ENCODE measurements around the gene PDE9A. TPM values are rescaled to one million over a fixed set of nuclear protein-coding genes. Genes with fewer than 3 reads are reported as not detected.
"Not testable (repeated sequence)": the region's sequence is repeated elsewhere in the genome, so short reads cannot be mapped to it uniquely, and the experiment has no call there.

Gene PDE9A
- total RNA-seq, 1 donor from 2014 or later = 13.1 TPM

DNA sequence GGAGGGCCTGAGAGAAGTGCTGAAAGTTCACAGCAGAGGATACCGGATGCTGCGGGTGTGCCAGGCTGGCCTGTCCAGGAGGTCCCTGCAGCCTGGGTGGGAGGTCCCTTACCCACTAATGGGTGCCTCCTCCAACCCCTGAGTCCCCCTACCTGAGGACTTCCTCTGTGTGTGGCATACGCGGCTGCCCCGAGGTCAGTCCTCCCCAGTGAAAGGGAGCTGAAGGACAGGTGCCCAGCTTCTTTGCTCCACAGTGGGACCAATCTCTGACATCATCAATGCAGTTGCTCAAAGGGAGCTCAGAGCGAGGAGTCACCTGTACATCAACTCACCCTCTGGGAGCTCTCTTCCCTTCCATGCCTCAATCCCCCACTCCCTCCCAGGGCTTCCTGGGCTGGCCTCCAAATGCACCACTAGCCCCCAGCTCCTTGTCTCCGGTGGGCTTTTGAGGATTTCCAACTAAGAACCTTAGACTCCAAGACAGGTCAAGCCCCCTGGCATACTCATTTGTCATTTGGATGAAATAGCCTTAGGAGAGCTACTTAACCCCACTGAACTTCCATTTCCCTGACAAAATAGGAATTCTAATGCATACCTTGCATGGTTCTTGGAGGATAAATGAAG, 53.9 kb downstream of the PDE9A start:
- intact Hi-C loops (cut with micrococcal nuclease) = no loop called here
- peaks cover 1% of the 10 kb centered on the region for H3K36me3 Mint-ChIP-seq (ENCODE audit: low read depth)
- H3K4me3 Mint-ChIP-seq = no peak overlapping the region
- H3K27ac Mint-ChIP-seq = no peak overlapping the region
- peaks cover 4% of the 10 kb centered on the region for H3K4me1 Mint-ChIP-seq
- H3K9me3 Mint-ChIP-seq = no peaks in the 10 kb centered on the region
- H3K27me3 Mint-ChIP-seq = peaks cover 2% of the 10 kb centered on the region
- no peak for DNase-seq

DNA sequence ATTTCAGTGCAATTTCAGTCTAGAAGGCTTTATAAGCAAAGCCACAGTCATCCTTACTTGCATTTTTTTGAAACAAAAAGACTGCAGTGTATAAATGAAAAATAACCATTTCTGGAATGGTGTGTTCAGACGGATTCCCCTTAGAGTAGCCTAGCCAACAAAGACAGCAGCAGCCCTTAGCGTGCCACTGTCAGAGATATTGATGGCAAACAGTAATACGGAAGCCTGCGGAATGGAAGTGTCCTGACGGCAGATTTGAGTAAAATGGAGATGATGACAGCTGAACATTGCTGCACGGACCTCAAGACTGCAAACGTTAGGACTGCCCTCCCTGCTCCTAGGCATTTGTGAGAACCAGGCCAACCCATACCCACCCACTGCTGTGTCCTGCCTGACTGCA, 54.7 kb downstream of the PDE9A start:
- intact Hi-C loops (cut with micrococcal nuclease) = no loop called here
- peaks cover 4% of the 10 kb centered on the region for H3K4me1 Mint-ChIP-seq
- DNase-seq = no peak
- no peaks in the 10 kb centered on the region for H3K9me3 Mint-ChIP-seq
- no peak overlapping the region for H3K4me3 Mint-ChIP-seq
- H3K27me3 Mint-ChIP-seq = peaks cover 2% of the 10 kb centered on the region
- no peak overlapping the region for H3K27ac Mint-ChIP-seq
- peaks cover 1% of the 10 kb centered on the region for H3K36me3 Mint-ChIP-seq (ENCODE audit: low read depth)

DNA sequence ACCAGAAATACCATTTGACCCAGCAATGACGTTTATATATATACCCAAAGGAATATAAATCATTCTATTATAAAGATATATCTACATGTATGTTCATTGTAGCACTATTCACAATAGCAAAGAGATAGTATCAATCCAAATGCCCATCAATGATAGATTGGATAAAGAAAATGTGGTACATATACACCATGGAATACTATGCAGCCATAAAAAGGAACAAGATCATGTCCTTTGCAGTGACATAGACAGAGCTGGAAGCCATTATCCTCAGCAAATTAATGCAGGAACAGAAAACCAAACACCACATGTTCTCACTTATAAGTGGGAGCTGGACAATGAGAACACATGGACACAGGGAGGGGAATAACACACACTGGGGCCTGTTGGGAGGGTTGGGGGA, 55.5 kb downstream of the PDE9A start:
- H3K27ac Mint-ChIP-seq; H3K36me3 Mint-ChIP-seq (ENCODE audit: low read depth); H3K27me3 Mint-ChIP-seq; H3K4me1 Mint-ChIP-seq; H3K4me3 Mint-ChIP-seq; intact Hi-C loops (cut with micrococcal nuclease); DNase-seq; H3K9me3 Mint-ChIP-seq: not testable (repeated sequence)

DNA sequence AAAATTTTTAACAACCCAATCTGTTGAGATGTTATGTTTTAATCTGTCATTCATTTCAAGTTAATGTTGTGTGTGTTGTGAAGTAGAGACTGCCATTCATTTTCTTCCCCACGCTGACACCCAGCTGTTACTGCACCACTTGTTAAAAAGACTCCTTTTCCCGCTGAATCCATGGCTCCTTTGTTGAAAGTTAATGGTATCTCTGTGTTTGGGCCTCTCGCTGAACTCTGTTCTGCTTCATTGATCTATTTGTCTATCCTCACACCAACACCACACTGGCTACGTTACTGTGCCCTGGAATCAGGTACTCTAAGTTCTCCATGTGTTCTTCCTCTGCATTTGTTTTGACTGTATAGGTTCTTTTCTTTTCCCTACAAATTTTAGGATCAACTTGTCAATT, 58.2 kb downstream of the PDE9A start:
- intact Hi-C loops (cut with micrococcal nuclease) = no loop called here
- Mint-ChIP-seq H3K36me3 (ENCODE audit: low read depth) (peaks cover 1% of the 10 kb centered on the region), H3K27me3 (peaks cover 2% of the 10 kb centered on the region), H3K4me1 (no peaks in the 10 kb centered on the region), H3K9me3 (no peaks in the 10 kb centered on the region), H3K4me3 (no peak overlapping the region), H3K27ac (no peak overlapping the region)
- no peak for DNase-seq

DNA sequence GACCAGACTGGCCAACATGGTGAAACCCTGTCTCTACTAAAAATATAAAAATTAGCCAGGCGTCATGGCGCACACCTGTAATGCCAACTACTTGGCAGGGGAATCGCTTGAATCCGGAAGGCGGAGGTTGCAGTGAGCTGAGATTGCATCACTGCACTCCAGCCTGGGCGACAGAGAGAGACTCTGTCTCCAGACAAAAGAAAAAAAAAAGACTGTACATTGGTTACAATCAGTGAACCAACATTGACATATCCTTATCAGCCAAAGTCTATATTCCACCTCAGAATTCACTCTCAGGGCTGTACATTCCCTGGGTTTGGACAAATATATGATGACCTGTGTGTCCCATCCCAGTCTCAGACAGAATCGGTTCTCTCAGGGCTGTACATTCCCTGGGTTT, 62.0 kb downstream of the PDE9A start:
- H3K36me3 Mint-ChIP-seq (ENCODE audit: low read depth); H3K27me3 Mint-ChIP-seq; H3K4me3 Mint-ChIP-seq; H3K9me3 Mint-ChIP-seq; DNase-seq; intact Hi-C loops (cut with micrococcal nuclease); H3K27ac Mint-ChIP-seq; H3K4me1 Mint-ChIP-seq: not testable (repeated sequence)

DNA sequence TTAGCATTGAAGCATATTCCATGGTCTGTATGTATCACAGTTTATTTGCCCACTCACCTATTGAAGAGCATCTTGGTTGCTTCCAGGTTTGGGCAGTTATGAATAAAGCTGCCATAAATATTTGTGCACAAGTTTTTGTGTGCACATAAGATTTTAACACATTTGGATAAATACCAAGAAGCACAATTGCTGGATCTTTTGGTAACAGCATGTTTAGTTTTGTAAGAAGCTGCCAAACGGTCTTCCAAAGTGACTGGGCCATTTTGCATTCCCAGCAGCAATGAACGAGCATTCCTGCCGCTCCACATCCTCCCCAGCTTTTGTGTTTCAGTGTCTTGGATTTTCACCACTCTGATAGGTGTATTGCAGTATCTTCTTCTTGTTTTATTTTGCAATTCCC, 62.7 kb downstream of the PDE9A start:
- no peaks in the 10 kb centered on the region for H3K36me3 Mint-ChIP-seq (ENCODE audit: low read depth)
- no peak overlapping the region for H3K4me3 Mint-ChIP-seq
- no peaks in the 10 kb centered on the region for H3K4me1 Mint-ChIP-seq
- H3K27ac Mint-ChIP-seq = no peak overlapping the region
- no peaks in the 10 kb centered on the region for H3K9me3 Mint-ChIP-seq
- H3K27me3 Mint-ChIP-seq = peaks cover 2% of the 10 kb centered on the region
- DNase-seq = no peak
- intact Hi-C loops (cut with micrococcal nuclease) = no loop called here

DNA sequence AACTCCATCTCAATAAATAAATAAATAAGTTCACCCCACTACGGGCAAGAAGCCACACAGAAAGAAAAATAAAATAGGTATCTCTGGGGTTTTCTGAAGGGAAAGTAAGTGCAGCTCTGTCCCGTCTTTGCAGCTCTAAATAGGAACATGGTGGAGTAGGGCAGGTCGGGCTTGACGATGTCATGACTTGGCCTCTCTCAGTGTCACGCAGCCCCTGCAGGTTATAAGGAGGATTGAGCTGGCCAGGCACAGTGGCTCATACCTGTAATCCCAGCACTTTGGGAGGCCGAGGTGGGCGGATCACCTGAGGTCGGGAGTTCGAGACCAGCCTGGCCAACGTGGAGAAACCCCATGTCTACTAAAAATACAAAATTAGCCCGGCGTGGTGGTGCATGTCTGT, 67.1 kb downstream of the PDE9A start:
- H3K36me3 Mint-ChIP-seq (ENCODE audit: low read depth); intact Hi-C loops (cut with micrococcal nuclease); DNase-seq; H3K4me3 Mint-ChIP-seq; H3K27ac Mint-ChIP-seq; H3K27me3 Mint-ChIP-seq; H3K9me3 Mint-ChIP-seq: not testable (repeated sequence)
- H3K4me1 Mint-ChIP-seq = peaks cover 18% of the 10 kb centered on the region

DNA sequence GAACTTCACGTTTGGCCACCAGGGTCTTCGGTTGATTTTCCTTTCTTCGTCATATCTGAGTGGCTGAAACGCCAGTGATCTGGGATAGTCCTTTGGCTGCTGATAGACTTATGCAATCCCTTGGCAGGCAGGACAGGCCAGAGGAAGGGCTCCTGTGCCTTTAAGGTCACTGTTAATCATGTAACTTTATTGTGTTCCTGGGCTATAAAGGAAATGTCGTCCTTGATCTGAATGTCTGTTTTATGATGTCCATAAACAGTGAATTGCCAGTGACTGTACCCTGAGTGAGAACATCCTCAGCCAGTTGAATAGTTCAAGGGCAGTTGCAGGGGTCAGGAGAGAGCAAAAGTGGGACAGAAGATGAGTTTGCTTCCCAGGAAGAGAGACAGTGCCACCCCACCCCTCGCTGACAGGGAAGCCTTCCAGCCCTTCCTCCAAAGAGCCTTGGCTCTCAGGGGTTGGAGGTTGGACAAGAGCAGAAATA, 68.0 kb downstream of the PDE9A start:
- DNase-seq = no peak
- intact Hi-C loops (cut with micrococcal nuclease) = no loop called here
- no peak overlapping the region for H3K4me3 Mint-ChIP-seq

DNA sequence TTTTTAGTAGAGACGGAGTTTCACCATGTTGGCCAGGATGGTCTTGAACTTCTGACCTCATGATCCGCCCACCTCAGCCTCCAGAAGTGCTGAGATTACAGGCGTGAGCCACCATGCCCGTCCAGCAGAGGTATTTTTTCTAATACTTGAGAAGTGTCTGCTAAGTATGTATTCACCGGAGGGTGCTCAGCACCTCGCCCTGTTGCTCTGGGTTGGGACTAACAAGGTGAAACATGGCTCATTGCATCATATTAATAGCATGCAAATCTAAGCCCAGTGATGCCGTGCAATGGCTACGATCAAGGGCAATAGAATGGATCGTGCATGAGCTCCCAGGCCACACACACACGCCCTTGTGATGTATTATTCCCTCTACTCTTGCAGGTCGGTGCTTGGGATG, 68.7 kb downstream of the PDE9A start:
- Mint-ChIP-seq H3K9me3 (no peaks in the 10 kb centered on the region), H3K27ac (no peak overlapping the region), H3K27me3 (no peaks in the 10 kb centered on the region), H3K36me3 (ENCODE audit: low read depth) (peaks cover 1% of the 10 kb centered on the region), H3K4me1 (peaks cover 22% of the 10 kb centered on the region), H3K4me3 (no peak overlapping the region)
- DNase-seq = no peak
- intact Hi-C loops (cut with micrococcal nuclease) = no loop called here

More for the DNA sequence above, 68.0 kb downstream of the PDE9A start:
- Mint-ChIP-seq H3K27me3 (no peaks in the 10 kb centered on the region), H3K36me3 (ENCODE audit: low read depth) (peaks cover 1% of the 10 kb centered on the region), H3K4me1 (peaks cover 22% of the 10 kb centered on the region), H3K9me3 (no peaks in the 10 kb centered on the region), H3K27ac (no peak overlapping the region)

DNA sequence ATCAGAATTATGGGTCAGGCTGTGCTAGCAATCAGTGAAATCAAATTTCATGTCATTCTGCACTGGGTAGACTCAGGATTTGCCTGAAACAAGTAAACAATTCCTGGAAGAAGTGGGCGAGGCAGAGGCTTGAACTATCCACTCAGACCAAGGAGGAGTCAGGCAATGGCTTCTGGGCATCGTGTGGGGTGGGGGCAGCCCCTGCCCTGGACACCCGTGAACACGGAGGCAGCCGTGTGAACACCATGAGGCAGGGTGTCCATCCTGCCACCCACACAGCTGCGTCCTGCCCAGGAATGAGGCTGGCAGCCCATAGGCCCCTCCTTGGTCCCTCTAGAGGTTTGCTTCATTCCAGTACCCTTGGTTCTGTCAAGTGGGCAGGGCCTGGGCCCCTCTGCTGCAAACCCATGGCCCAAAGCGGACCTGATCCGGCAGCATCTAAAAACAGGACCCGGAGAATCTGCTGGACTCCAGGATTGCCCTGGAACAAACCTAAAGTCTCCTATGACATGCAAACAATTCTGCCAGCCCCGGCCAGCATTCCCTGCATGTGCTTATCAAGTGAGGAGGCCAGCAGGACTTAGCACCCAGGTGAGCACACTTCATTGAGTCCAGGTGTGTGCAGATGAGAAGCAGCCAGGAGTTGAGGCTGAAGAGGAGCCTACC, 69.5 kb downstream of the PDE9A start:
- intact Hi-C loops (cut with micrococcal nuclease) = no loop called here
- no peak for DNase-seq
- Mint-ChIP-seq H3K36me3 (ENCODE audit: low read depth) (peaks cover 4% of the 10 kb centered on the region), H3K4me1 (peaks cover 24% of the 10 kb centered on the region), H3K27me3 (peaks cover 3% of the 10 kb centered on the region), H3K27ac (no peak overlapping the region), H3K9me3 (no peaks in the 10 kb centered on the region), H3K4me3 (no peak overlapping the region)

DNA sequence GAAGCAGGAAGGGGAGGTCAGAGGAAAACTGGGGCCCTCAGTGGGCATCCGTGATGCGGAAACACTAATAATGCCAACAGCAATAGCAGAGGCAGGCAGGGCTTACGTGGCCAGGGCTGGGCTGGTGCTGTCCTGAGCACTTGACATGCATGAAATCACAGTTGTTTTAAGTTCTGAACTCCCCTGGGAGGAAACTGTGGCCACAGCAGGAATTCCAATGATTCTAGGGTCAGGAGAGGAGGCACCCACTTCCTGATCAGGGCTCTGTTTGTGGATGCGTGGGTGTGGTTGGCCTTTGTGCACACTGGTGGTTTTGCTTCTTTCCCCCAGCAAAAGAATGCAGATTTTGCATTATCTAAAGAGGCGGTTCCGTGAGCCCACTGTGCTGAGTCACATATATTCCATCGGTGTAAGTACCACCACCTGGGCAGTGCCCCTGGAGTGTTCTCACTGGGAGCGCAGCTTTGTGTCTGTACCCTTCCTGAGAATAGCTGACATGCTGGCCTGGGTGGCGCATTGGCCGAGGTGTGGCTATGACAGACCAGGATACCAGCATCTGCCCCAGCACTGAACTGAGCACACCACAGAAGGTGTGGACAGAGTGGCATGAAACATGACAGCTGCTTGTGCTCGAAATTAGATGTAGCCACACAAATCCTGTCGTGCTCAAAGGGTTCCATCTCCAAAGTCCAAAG, 71.0 kb downstream of the PDE9A start:
- DNase-seq = no peak
- Mint-ChIP-seq H3K36me3 (ENCODE audit: low read depth) (peaks cover 11% of the 10 kb centered on the region), H3K4me3 (no peak overlapping the region), H3K9me3 (peaks cover 5% of the 10 kb centered on the region), H3K27ac (no peak overlapping the region), H3K27me3 (peaks cover 3% of the 10 kb centered on the region), H3K4me1 (peaks cover 25% of the 10 kb centered on the region)
- intact Hi-C loops (cut with micrococcal nuclease) = no loop called here

DNA sequence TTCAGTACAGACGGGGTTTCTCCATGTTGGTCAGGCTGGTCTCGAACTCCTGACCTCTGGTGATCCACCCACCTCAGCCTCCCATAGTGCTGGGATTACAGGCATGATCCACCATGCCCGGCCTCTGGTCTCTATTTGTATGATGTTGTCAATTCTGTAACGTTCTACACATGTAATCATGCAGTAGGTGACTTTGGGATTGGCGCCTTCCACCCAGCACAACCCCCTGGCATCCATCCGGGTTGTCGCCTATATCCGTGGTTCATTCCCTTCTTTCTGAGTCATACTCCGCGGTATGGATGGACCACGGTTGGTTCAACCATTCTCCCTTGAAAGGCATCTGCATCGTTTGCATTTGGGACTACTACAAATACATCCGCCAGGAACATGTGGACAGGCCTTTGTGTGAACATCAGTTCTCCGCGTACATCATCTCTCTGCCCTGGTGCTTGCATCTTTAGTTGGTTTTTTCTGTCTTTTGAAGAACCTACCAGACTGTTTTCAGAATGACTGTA, 72.1 kb downstream of the PDE9A start:
- intact Hi-C loops (cut with micrococcal nuclease) = no loop called here
- Mint-ChIP-seq H3K4me1 (peaks cover 29% of the 10 kb centered on the region), H3K27me3 (peaks cover 3% of the 10 kb centered on the region), H3K36me3 (ENCODE audit: low read depth) (peaks cover 16% of the 10 kb centered on the region), H3K4me3 (no peak overlapping the region), H3K9me3 (peaks cover 10% of the 10 kb centered on the region), H3K27ac (no peak overlapping the region)
- no peak for DNase-seq

DNA sequence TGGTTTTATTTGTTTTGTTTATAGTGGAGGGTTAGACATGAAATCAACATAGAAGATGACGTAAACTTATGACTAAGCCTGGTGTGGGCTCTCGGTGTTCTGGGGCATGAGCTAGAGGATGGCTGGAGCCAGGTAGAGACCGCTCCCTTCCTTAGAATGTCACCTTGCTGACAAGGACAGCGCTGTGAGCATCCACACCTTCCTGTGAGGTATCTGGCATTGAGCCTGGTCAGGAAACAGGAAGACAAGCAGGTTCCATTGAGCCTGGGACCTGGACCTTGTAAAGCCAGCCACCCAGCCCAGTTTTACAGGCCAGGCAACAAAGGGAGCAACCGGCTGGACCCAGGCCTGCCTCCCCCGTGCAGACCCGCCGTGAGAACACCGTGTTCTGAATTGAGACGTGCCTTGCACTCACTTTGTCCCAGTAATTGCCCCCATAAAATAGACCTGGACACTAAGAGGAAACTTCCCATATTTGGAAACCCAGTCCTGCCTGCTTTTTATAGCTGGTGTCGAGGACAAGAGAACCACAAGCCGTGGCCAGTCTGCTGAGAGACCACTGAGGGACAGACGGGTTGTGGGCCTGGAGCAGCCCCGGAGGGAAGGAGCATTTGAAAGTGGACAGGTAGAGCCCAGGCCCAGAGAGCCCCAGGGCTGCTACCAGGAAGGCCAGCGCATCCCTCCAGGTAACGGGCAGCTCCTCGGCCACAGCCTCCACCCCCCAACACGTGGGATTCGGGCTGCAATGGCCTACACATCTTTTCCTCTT, 78.0 kb downstream of the PDE9A start:
- peaks cover 35% of the 10 kb centered on the region for H3K36me3 Mint-ChIP-seq (ENCODE audit: low read depth)
- peaks cover 41% of the 10 kb centered on the region for H3K4me1 Mint-ChIP-seq

More for the DNA sequence above, 78.0 kb downstream of the PDE9A start:
- peaks cover 3% of the 10 kb centered on the region for H3K27me3 Mint-ChIP-seq
- peak overlapping the region; percentile 35 for H3K27ac Mint-ChIP-seq
- no peak overlapping the region for H3K4me3 Mint-ChIP-seq
- intact Hi-C loops (cut with micrococcal nuclease) = loop anchor here (10.0 kb wide), 1 partner anchor 117 kb away; no protein-coding TSS in a partner anchor
- no peak for DNase-seq
- peaks cover 10% of the 10 kb centered on the region for H3K9me3 Mint-ChIP-seq
